ENCODE results near the gene AFF2. TPM values are rescaled to one million over a fixed set of nuclear protein-coding genes. Genes with fewer than 3 reads are reported as not detected.

The AFF2 gene
- total and polyA plus RNA-seq, 12 donors = 0.07 to 17.9 (median 1.7) TPM

- 69 to 81% (median 69%) methylated on average over 4 of the region's 4 CpGs; no CpG with 5 or more reads in 1 of the 4 donors for WGBS, 4 donors
- TF ChIP-seq, protein P1, sequence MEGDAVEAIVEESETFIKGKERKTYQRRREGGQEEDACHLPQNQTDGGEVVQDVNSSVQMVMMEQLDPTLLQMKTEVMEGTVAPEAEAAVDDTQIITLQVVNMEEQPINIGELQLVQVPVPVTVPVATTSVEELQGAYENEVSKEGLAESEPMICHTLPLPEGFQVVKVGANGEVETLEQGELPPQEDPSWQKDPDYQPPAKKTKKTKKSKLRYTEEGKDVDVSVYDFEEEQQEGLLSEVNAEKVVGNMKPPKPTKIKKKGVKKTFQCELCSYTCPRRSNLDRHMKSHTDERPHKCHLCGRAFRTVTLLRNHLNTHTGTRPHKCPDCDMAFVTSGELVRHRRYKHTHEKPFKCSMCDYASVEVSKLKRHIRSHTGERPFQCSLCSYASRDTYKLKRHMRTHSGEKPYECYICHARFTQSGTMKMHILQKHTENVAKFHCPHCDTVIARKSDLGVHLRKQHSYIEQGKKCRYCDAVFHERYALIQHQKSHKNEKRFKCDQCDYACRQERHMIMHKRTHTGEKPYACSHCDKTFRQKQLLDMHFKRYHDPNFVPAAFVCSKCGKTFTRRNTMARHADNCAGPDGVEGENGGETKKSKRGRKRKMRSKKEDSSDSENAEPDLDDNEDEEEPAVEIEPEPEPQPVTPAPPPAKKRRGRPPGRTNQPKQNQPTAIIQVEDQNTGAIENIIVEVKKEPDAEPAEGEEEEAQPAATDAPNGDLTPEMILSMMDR (IDR thresholded peaks at IDR 0.05) = no peak
- no peak for TF ChIP-seq POLR2A (IDR thresholded peaks at IDR 0.05)
Measured at GRCh38 chrX:148917441-148917840, 417.0 kb downstream of the AFF2 start.

DNA sequence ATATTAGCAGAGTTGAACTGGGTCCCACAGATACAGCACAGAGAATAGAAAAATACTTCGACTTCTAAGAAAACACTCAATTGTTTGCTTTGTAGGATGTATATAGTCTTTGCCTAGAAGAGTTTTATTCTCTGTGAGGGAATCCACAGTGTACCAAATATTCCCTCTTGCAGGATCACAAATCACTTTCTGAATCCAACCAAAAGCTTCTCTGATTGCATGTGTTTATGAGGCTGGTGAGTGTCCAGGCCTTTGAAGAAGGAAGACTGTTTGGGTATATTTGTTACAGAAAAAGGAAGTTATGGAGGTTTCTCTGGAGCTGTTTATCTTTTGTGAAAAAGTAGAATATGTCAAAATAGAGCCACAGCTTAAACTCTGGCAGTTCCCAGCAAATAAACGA, 423.2 kb downstream of the AFF2 start:
- Histone ChIP-seq H3K4me1 (replicated peaks in 1 of 2) (no peaks in the 10 kb centered on the region), H3K9me3 (replicated peaks in 1 of 3) (no peaks in the 10 kb centered on the region), H3K27me3 (no peaks in the 10 kb centered on the region), H3K36me3 (replicated peaks in 1 of 2) (no peaks in the 10 kb centered on the region), H3K4me3 (no peak overlapping the region), H3K27ac (no peak overlapping the region)
- WGBS, 4 donors = 32 to 47% (median 39%) methylated on average over 2 of the region's 2 CpGs
- TF ChIP-seq, protein P1 (IDR thresholded peaks at IDR 0.05) = no peak
- TF ChIP-seq POLR2A (IDR thresholded peaks at IDR 0.05) = no peak
- intact Hi-C loops (cut with DNase I) = no loop called here
- DNase-seq = no peak

More at GRCh38 chrX:148917441-148917840, 417.0 kb downstream of the AFF2 start:
- Histone ChIP-seq H3K36me3 (replicated peaks in 1 of 2) (no peaks in the 10 kb centered on the region), H3K4me3 (no peak overlapping the region), H3K27me3 (no peaks in the 10 kb centered on the region), H3K4me1 (replicated peaks in 1 of 2) (no peaks in the 10 kb centered on the region), H3K27ac (no peak overlapping the region), H3K9me3 (replicated peaks in 1 of 3) (no peaks in the 10 kb centered on the region)
- intact Hi-C loops (cut with DNase I) = no loop called here
- no peak for DNase-seq

DNA sequence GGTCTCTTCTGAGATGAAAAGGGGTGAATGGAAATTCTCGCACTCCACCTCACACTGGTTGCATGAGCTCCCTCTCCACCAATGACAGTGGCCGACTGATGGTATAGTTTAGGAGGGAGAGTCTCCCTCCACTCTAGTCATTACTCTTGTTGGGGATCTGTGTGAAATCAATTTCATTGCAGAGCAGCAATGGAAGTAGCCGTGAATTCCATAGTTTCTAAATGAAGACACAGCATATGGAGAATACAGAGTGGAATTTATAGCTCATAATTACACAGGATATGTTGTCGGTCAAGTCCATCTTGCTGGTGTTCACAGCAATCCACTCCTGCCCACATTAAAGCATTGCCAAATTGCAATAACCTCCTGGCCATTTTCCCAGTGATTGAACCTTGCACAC, 426.0 kb downstream of the AFF2 start:
- Histone ChIP-seq H3K27ac (no peak overlapping the region), H3K4me3 (no peak overlapping the region), H3K36me3 (replicated peaks in 1 of 2) (no peaks in the 10 kb centered on the region), H3K4me1 (replicated peaks in 1 of 2) (no peaks in the 10 kb centered on the region), H3K27me3 (no peaks in the 10 kb centered on the region), H3K9me3 (replicated peaks in 1 of 3) (no peaks in the 10 kb centered on the region)
- 82 to 94% (median 85%) methylated on average over 3 to 4 of the region's 4 CpGs for WGBS, 4 donors
- DNase-seq = no peak
- intact Hi-C loops (cut with DNase I) = no loop called here
- TF ChIP-seq, protein P1 (IDR thresholded peaks at IDR 0.05) = no peak
- TF ChIP-seq POLR2A (IDR thresholded peaks at IDR 0.05) = no peak

- Histone ChIP-seq H3K4me3 (no peak overlapping the region), H3K9me3 (replicated peaks in 1 of 3) (no peaks in the 10 kb centered on the region), H3K27ac (no peak overlapping the region), H3K27me3 (no peaks in the 10 kb centered on the region), H3K4me1 (replicated peaks in 1 of 2) (no peaks in the 10 kb centered on the region), H3K36me3 (replicated peaks in 1 of 2) (no peaks in the 10 kb centered on the region)
- TF ChIP-seq, protein P1 (IDR thresholded peaks at IDR 0.05) = no peak
- TF ChIP-seq POLR2A (IDR thresholded peaks at IDR 0.05) = no peak
- 19 to 56% (median 47%) methylated on average over 1 of the region's 1 CpG for WGBS, 4 donors
- intact Hi-C loops (cut with DNase I) = no loop called here
- no peak for DNase-seq
Measured at GRCh38 chrX:148928811-148929210, 428.4 kb downstream of the AFF2 start.
